ENCODE measurements around the gene ZNF324B. TPM values are rescaled to one million over a fixed set of nuclear protein-coding genes. Genes with fewer than 3 reads are reported as not detected.
A peak's percentile ranks its signal among the peaks of the same experiment; 100 is the strongest.

ZNF324B gene
- total and polyA plus RNA-seq, 2 of the 8 experiments (the other 6 are each of a cell fraction or from before 2014, with no cell fraction given) = 2.9 to 6.0 TPM

DNA sequence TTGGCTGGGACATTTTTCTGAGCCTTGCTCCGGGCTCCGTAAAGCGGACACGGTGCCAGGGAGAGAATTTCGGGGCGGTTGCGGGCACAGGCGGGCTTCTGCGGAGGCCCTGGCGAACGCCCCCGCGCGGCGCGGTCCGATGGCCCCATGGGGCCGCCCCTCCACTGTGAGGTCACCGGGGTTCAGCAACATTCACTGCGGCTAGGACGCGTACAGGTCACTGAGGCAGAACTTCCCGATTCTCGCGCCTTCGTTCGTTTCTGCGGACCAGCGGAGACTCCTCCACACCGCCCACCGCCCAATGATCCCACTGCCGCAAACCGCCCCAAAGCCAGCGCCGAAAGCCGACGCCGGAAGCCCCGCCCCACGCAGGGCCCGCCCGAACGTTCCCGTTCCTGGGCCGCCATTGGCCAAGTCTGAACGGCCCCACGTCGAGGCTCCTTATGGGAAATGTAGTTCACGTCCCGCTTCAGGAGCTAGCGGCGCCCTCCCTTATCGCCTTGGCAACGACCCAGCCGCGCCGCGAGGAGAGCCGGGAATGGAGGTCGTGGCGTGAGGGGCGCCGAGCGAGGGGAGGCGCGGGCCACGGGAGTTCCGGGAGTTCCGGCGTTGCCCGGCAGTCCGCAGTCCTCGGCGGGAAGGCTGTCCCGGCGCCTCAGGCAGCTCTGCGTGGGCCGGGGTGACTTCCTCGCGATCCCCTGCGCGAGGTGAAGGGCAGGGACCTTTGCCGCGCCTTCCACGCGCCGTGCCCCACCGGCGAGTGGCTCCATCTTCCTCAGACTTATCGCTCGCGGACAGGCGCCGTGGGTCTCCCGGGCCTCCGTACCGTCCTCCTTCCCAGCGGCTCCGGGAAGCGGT lies 43.0 kb upstream of the ZNF324B start, which contains the start of gene ZNF584 (continued):
- TF ChIP-seq, protein P1, sequence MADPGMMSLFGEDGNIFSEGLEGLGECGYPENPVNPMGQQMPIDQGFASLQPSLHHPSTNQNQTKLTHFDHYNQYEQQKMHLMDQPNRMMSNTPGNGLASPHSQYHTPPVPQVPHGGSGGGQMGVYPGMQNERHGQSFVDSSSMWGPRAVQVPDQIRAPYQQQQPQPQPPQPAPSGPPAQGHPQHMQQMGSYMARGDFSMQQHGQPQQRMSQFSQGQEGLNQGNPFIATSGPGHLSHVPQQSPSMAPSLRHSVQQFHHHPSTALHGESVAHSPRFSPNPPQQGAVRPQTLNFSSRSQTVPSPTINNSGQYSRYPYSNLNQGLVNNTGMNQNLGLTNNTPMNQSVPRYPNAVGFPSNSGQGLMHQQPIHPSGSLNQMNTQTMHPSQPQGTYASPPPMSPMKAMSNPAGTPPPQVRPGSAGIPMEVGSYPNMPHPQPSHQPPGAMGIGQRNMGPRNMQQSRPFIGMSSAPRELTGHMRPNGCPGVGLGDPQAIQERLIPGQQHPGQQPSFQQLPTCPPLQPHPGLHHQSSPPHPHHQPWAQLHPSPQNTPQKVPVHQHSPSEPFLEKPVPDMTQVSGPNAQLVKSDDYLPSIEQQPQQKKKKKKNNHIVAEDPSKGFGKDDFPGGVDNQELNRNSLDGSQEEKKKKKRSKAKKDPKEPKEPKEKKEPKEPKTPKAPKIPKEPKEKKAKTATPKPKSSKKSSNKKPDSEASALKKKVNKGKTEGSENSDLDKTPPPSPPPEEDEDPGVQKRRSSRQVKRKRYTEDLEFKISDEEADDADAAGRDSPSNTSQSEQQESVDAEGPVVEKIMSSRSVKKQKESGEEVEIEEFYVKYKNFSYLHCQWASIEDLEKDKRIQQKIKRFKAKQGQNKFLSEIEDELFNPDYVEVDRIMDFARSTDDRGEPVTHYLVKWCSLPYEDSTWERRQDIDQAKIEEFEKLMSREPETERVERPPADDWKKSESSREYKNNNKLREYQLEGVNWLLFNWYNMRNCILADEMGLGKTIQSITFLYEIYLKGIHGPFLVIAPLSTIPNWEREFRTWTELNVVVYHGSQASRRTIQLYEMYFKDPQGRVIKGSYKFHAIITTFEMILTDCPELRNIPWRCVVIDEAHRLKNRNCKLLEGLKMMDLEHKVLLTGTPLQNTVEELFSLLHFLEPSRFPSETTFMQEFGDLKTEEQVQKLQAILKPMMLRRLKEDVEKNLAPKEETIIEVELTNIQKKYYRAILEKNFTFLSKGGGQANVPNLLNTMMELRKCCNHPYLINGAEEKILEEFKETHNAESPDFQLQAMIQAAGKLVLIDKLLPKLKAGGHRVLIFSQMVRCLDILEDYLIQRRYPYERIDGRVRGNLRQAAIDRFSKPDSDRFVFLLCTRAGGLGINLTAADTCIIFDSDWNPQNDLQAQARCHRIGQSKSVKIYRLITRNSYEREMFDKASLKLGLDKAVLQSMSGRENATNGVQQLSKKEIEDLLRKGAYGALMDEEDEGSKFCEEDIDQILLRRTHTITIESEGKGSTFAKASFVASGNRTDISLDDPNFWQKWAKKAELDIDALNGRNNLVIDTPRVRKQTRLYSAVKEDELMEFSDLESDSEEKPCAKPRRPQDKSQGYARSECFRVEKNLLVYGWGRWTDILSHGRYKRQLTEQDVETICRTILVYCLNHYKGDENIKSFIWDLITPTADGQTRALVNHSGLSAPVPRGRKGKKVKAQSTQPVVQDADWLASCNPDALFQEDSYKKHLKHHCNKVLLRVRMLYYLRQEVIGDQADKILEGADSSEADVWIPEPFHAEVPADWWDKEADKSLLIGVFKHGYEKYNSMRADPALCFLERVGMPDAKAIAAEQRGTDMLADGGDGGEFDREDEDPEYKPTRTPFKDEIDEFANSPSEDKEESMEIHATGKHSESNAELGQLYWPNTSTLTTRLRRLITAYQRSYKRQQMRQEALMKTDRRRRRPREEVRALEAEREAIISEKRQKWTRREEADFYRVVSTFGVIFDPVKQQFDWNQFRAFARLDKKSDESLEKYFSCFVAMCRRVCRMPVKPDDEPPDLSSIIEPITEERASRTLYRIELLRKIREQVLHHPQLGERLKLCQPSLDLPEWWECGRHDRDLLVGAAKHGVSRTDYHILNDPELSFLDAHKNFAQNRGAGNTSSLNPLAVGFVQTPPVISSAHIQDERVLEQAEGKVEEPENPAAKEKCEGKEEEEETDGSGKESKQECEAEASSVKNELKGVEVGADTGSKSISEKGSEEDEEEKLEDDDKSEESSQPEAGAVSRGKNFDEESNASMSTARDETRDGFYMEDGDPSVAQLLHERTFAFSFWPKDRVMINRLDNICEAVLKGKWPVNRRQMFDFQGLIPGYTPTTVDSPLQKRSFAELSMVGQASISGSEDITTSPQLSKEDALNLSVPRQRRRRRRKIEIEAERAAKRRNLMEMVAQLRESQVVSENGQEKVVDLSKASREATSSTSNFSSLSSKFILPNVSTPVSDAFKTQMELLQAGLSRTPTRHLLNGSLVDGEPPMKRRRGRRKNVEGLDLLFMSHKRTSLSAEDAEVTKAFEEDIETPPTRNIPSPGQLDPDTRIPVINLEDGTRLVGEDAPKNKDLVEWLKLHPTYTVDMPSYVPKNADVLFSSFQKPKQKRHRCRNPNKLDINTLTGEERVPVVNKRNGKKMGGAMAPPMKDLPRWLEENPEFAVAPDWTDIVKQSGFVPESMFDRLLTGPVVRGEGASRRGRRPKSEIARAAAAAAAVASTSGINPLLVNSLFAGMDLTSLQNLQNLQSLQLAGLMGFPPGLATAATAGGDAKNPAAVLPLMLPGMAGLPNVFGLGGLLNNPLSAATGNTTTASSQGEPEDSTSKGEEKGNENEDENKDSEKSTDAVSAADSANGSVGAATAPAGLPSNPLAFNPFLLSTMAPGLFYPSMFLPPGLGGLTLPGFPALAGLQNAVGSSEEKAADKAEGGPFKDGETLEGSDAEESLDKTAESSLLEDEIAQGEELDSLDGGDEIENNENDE (IDR thresholded peaks at IDR 0.05; ENCODE audit: insufficient replicate concordance, low read length) = no peak
- TF ChIP-seq PHF8 (conservative IDR thresholded peaks at IDR 0.05; ENCODE audit: low read depth, low read length) (peak; percentile 89), TBP (IDR thresholded peaks at IDR 0.05; ENCODE audit: low read depth, low read length) (peak; percentile 87), TAF7 (optimal IDR thresholded peaks at IDR 0.05; ENCODE audit: borderline replicate concordance, low read depth, low read length) (peak; percentile 78), EGR1 (IDR thresholded peaks at IDR 0.05; ENCODE audit: borderline replicate concordance, low read depth, low read length) (peak; percentile 82; the same call in 1 of the 2 replicates), SIN3A (conservative IDR thresholded peaks at IDR 0.05 in 1 of 2, IDR thresholded peaks at IDR 0.05 in 1 of 2; ENCODE audit: low read depth in 1 of 2, low read length in 2 of 2) (peak; percentile 82 to 90; a peak in 3 of 4 replicates), NANOG (IDR thresholded peaks at IDR 0.05; ENCODE audit: insufficient read depth, low read depth, low read length, poor library complexity, severe bottlenecking) (peak; percentile 71), SIX5 (IDR thresholded peaks at IDR 0.05; ENCODE audit: low read depth, low read length) (peak; percentile 73), POLR2AphosphoS5 (IDR thresholded peaks at IDR 0.05; ENCODE audit: low read depth, low read length) (peak; percentile 86)

Data from H1 (cell line).